Trophoblast cell (in vitro differentiated cells and primary cell): ENCODE measurements around the gene DCN.

Source experiments
- DNase-seq, 2 donors: peaks; one replicate each; pipeline ENCODE4 v3.0.0-alpha.2; 2016
- H2AFZ ChIP-seq: 2 replicates; pipeline ENCODE4 v1.6.1; 2013; ENCODE audit warnings: low read length, moderate library complexity, mild to moderate bottlenecking; ENCODE audit not compliant: insufficient read depth, poor library complexity
- H2AK5ac ChIP-seq: 2 replicates; pipeline ENCODE4 v1.6.1; 2013; ENCODE audit warnings: mild to moderate bottlenecking, low read length
- H2BK120ac ChIP-seq: 2 replicates; pipeline ENCODE4 v1.6.1; 2013; ENCODE audit warnings: low read length, mild to moderate bottlenecking, moderate library complexity; ENCODE audit not compliant: insufficient read depth, poor library complexity
- H2BK12ac ChIP-seq: 2 replicates; pipeline ENCODE4 v1.6.1; 2013; ENCODE audit warnings: mild to moderate bottlenecking, low read length, moderate library complexity
- H2BK5ac ChIP-seq: 2 replicates; pipeline ENCODE4 v1.6.1; 2013; ENCODE audit warnings: low read length, low read depth, moderate library complexity, mild to moderate bottlenecking; ENCODE audit not compliant: poor library complexity
- H3K14ac ChIP-seq: 2 replicates; pipeline ENCODE4 v1.6.1; 2013; ENCODE audit warnings: mild to moderate bottlenecking, low read length
- H3K18ac ChIP-seq: 2 replicates; pipeline ENCODE4 v1.6.1; 2013; ENCODE audit warnings: mild to moderate bottlenecking, low read length
- H3K23ac ChIP-seq: 2 replicates; pipeline ENCODE4 v1.6.1; 2013; ENCODE audit warnings: low read length
- H3K27ac ChIP-seq: 2 replicates; pipeline ENCODE4 v1.5.1; 2013; ENCODE audit warnings: low read depth, mild to moderate bottlenecking, inconsistent platforms, low read length, moderate library complexity
- H3K27me3 ChIP-seq: 2 replicates; pipeline ENCODE4 v1.6.1; 2013; ENCODE audit warnings: inconsistent platforms, mild to moderate bottlenecking, low read length, moderate library complexity; ENCODE audit not compliant: insufficient read depth
- H3K36me3 ChIP-seq, 2 experiments: 1 replicate in 1 of 2; 2 replicates in 1 of 2; pipeline ENCODE4 v1.6.1; 2013; ENCODE audit warnings: low read length in 2 of 2, mild to moderate bottlenecking in 2 of 2, moderate library complexity in 1 of 2; ENCODE audit not compliant: insufficient read depth in 2 of 2, control insufficient read depth in 1 of 2
- H3K4ac ChIP-seq: 2 replicates; pipeline ENCODE4 v1.6.1; 2013; ENCODE audit warnings: low read depth, mild to moderate bottlenecking, low read length, moderate library complexity
- H3K4me1 ChIP-seq, 2 experiments: 1 replicate in 1 of 2; 2 replicates in 1 of 2; pipeline ENCODE4 v1.6.1; 2013; ENCODE audit warnings: low read length in 2 of 2, mild to moderate bottlenecking in 2 of 2, moderate library complexity in 1 of 2; ENCODE audit not compliant: insufficient read depth in 2 of 2, control insufficient read depth in 1 of 2
- H3K4me2 ChIP-seq: 2 replicates; pipeline ENCODE4 v1.6.1; 2013; ENCODE audit warnings: inconsistent platforms, mild to moderate bottlenecking, low read length, moderate library complexity
- H3K4me3 ChIP-seq: 2 replicates; pipeline ENCODE4 v1.5.1; 2013; ENCODE audit warnings: mild to moderate bottlenecking, low read depth, low read length, inconsistent platforms
- H3K79me1 ChIP-seq: one replicate; pipeline ENCODE4 v1.6.1; 2013; ENCODE audit warnings: low read length
- H3K79me2 ChIP-seq: 2 replicates; pipeline ENCODE4 v1.6.1; 2013; ENCODE audit warnings: low read length, mild to moderate bottlenecking; ENCODE audit not compliant: control insufficient read depth, insufficient read depth, poor library complexity
- H3K9ac ChIP-seq: 2 replicates; pipeline ENCODE4 v1.6.1; 2013; ENCODE audit warnings: mild to moderate bottlenecking, low read length
- H3K9me3 ChIP-seq: 2 replicates; pipeline ENCODE4 v1.6.1; 2013; ENCODE audit warnings: low read depth, mild to moderate bottlenecking, control low read depth, inconsistent platforms, low read length; ENCODE audit not compliant: insufficient read depth
- H4K12ac ChIP-seq: 2 replicates; pipeline ENCODE4 v1.6.1; 2013; ENCODE audit warnings: low read depth, mild to moderate bottlenecking, low read length, moderate library complexity
- H4K8ac ChIP-seq: 2 replicates; pipeline ENCODE4 v1.6.1; 2013; ENCODE audit warnings: low read depth, mild to moderate bottlenecking, low read length, moderate library complexity
- H4K91ac ChIP-seq: one replicate; pipeline ENCODE4 v1.6.1; 2013; ENCODE audit warnings: low read depth, mild to moderate bottlenecking, low read length, moderate library complexity
- WGBS: extraction: QIAGEN DNeasy Blood & Tissue Kit; methylation state at CpG from one replicate; pipeline ENCODE4 v1.1.7; 2013; ENCODE audit warnings: missing lambda C conversion rate; ENCODE audit not compliant: insufficient read length, insufficient coverage; ENCODE audit errors: extremely low coverage; 5-methylcytosine and 5-hydroxymethylcytosine counted together

Gene DCN

DNA sequence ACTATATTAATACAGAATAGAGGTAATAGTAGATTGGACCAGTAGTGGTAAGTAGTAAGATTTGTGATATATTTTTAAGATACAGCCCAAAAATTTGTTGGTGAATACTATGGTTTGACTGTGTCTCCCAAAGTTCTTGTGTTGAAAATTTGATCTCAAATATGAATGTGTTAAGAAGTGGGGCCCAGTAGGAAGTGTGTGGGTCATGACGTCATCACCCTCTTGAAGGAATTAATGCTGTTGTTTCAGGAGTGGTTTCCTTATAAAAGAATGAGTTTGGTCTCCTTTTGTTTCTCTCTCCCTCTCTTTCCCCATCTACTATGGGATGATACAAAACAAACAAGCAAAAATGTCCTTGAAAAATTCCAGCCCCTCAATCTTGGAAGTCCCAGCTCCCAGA is 87.7 kb downstream of the DCN start:
- Histone ChIP-seq H3K79me2 (no peaks in the 10 kb centered on the region), H4K8ac (no peak overlapping the region), H4K12ac (no peak overlapping the region), H2AFZ (no peak overlapping the region), H4K91ac (no peak overlapping the region), H2BK12ac (no peak overlapping the region), H3K4me2 (no peak overlapping the region), H3K9me3 (peaks cover 6% of the 10 kb centered on the region), H3K4ac (no peak overlapping the region), H3K14ac (no peak overlapping the region), H3K36me3 (peaks cover 0 to 3% of the 10 kb centered on the region in 2 experiments), H3K9ac (no peak overlapping the region), H3K27ac (no peak overlapping the region), H3K18ac (no peak overlapping the region), H3K4me1 (peaks cover 0 to 11% of the 10 kb centered on the region in 2 experiments), H3K79me1 (peaks cover 7% of the 10 kb centered on the region), H2BK120ac (no peak overlapping the region), H3K4me3 (no peak overlapping the region), H3K27me3 (no peaks in the 10 kb centered on the region), H3K23ac (no peak overlapping the region), H2AK5ac (no peak overlapping the region), H2BK5ac (no peak overlapping the region)
- WGBS: no CpG with 5 or more reads among the region's 1 CpG
- DNase-seq: no peak

GRCh38 chr12:91094032-91094662 is 88.5 kb downstream of the DCN start:
- H2BK120ac ChIP-seq: no peak overlapping the region
- H3K36me3 ChIP-seq: peaks cover 0 to 3% of the 10 kb centered on the region in 2 experiments
- H4K8ac ChIP-seq: no peak overlapping the region
- H2AK5ac ChIP-seq: no peak overlapping the region
- H4K12ac ChIP-seq: no peak overlapping the region
- H3K4me2 ChIP-seq: no peak overlapping the region
- H3K9me3 ChIP-seq: peaks cover 6% of the 10 kb centered on the region
- H3K79me1 ChIP-seq: peaks cover 7% of the 10 kb centered on the region
- no peaks in the 10 kb centered on the region for H3K79me2 ChIP-seq
- no peak overlapping the region for H2AFZ ChIP-seq
- no peak overlapping the region for H2BK5ac ChIP-seq
- H3K27ac ChIP-seq: no peak overlapping the region
- no peak overlapping the region for H3K23ac ChIP-seq
- H3K14ac ChIP-seq: no peak overlapping the region
- peaks cover 0 to 11% of the 10 kb centered on the region in 2 experiments for H3K4me1 ChIP-seq
- no peak overlapping the region for H3K18ac ChIP-seq
- H3K27me3 ChIP-seq: no peaks in the 10 kb centered on the region
- no peak overlapping the region for H3K4me3 ChIP-seq
- H2BK12ac ChIP-seq: no peak overlapping the region
- H4K91ac ChIP-seq: no peak overlapping the region
- DNase-seq: no peak
- no peak overlapping the region for H3K4ac ChIP-seq
- H3K9ac ChIP-seq: no peak overlapping the region

DNA sequence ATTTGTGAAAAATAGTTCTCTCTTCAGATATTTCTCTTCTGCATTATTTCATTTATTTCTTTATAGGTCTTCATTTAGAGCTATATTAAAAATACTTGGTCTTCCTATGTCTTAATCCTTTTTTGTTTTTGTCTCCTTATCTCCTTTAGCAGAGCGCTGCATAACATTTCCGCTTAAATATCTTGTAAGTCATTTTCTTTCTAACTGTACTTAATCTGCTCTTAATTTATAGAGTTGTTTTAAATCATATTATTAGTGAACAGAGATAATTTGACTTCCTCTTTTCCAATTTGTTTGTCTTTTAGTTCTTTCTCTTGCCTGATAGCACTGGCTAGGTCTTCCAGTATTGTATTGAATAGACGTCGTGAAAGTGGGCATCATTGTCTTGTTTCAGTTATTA is 89.3 kb downstream of the DCN start:
- Histone ChIP-seq H2BK120ac (no peak overlapping the region), H3K79me2 (no peaks in the 10 kb centered on the region), H3K4ac (no peak overlapping the region), H3K18ac (no peak overlapping the region), H3K4me1 (peaks cover 0 to 11% of the 10 kb centered on the region in 2 experiments), H3K14ac (no peak overlapping the region), H2BK12ac (no peak overlapping the region), H2AK5ac (no peak overlapping the region), H3K27ac (no peak overlapping the region), H4K91ac (no peak overlapping the region), H4K8ac (no peak overlapping the region), H3K9ac (no peak overlapping the region), H3K9me3 (peaks cover 6% of the 10 kb centered on the region), H3K79me1 (peaks cover 7% of the 10 kb centered on the region), H3K27me3 (no peaks in the 10 kb centered on the region), H4K12ac (no peak overlapping the region), H2BK5ac (no peak overlapping the region), H3K23ac (no peak overlapping the region), H3K4me3 (no peak overlapping the region), H3K4me2 (no peak overlapping the region), H3K36me3 (peaks cover 0 to 3% of the 10 kb centered on the region in 2 experiments), H2AFZ (no peak overlapping the region)
- no CpG with 5 or more reads among the region's 4 CpGs for WGBS
- DNase-seq: no peak

DNA sequence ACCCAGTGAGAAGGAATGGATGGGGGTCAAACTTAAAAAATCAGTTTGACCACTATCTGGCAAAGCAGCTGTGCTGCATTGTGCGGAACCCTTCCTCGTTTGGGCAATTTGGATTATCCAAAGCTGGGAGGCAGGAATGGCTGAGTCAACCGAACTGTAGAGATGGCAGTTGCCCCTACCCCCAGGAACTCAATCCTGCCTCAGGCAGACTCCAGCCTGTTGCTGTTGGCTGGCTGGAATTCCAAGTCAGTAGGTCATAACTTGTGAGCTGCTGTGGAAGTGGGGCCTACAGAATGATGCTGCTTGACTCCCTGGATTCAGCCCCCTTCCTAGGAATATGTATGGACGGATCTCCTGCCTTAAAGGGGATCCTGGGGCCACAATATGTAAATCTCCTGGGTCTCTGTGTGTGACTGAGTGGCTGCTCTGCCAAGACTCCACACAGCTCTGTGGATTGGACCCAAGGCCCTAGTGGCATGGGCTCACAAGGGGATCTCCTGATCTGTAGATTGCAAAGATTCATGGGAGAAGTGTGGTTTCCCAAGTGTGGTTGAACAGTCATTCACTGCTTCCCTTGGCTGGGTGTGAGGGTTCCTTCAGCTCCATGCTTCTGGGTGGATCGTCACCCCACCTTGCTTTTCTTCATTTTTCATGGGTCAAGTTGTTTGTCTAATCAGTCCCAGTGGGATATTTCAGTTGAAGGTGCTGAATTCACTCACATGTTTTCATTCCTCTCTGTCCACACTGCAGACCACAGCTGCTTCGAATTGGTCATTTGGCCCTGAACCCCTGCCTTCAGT is 90.5 kb downstream of the DCN start:
- Histone ChIP-seq H4K8ac (no peak overlapping the region), H3K36me3 (peaks cover 0 to 3% of the 10 kb centered on the region in 2 experiments), H3K9me3 (peaks cover 6% of the 10 kb centered on the region), H2AFZ (peak overlapping the region; percentile 3), H3K9ac (no peak overlapping the region), H3K4me3 (no peak overlapping the region), H3K18ac (no peak overlapping the region), H3K14ac (no peak overlapping the region), H2BK12ac (peak overlapping the region; percentile 32), H3K4me1 (peaks cover 0 to 11% of the 10 kb centered on the region in 2 experiments), H3K4me2 (no peak overlapping the region), H4K12ac (no peak overlapping the region), H2BK5ac (no peak overlapping the region), H2AK5ac (peak overlapping the region; percentile 48), H3K27ac (no peak overlapping the region), H3K79me2 (no peaks in the 10 kb centered on the region), H3K79me1 (peaks cover 7% of the 10 kb centered on the region), H2BK120ac (peak overlapping the region; percentile 56), H3K23ac (no peak overlapping the region), H4K91ac (peak overlapping the region; percentile 63), H3K4ac (no peak overlapping the region), H3K27me3 (no peaks in the 10 kb centered on the region)
- DNase-seq: peak; percentile 90 to 93
- no CpG with 5 or more reads among the region's 6 CpGs for WGBS
